A549 (cell line): ENCODE results near the gene PKHD1. TPM values are rescaled to one million over a fixed set of nuclear protein-coding genes. Genes with fewer than 3 reads are reported as not detected.

Experiments used
- ATAC-seq, 2 experiments: fragments of 200-7000 bp in 1 of 2; fragments of >200 bp in 1 of 2; cut with Nextera tagmentation in 1 of 2; cut with Tn5 transposase in 1 of 2; 3 replicates each; pipeline versions ENCODE4 v1.8.0 to v1.9.1; 2018 to 2020; ENCODE audit warnings: mild to moderate bottlenecking in 1 of 2, moderate library complexity in 1 of 2
- CTCF ChIA-PET: fragments of 300-600 bp; sonication (Branson Sonifier 250); formaldehyde crosslinking; extraction: SDS; loops from one replicate; lab custom pipeline; 2021; ENCODE audit warnings: antibody characterized with exemption, inconsistent platforms; lab: Yijun Ruan, JAX
- POLR2A ChIA-PET: fragments of 350-600 bp; formaldehyde crosslinking; extraction: SDS; loops from one replicate; lab custom pipeline; 2021; ENCODE audit warnings: antibody characterized with exemption, inconsistent platforms; lab: Yijun Ruan, JAX
- DNase-seq, 2 experiments: peaks; one replicate each; pipeline versions ENCODE4 v3.0.0 to v3.0.0-alpha.2; 2011 to 2016; ENCODE audit warnings: low read depth in 1 of 2, low spot score in 1 of 2
- FAIRE-seq: peaks from 2 replicates; lab custom pipeline; 2011; peaks lifted over from hg19 to GRCh38; lab: Jason Lieb, UNC
- H3K27ac ChIP-seq, 2 experiments: fragments of >200 bp; sonication (Bioruptor Twin); formaldehyde crosslinking; 3 replicates each; pipeline ENCODE4 v1.5.1; 2016 to 2017
- H3K4me1 ChIP-seq: fragments of >200 bp; sonication (Bioruptor Twin); formaldehyde crosslinking; 3 replicates; pipeline ENCODE4 v1.6.1; 2016
- H3K4me2 ChIP-seq: fragments of >200 bp; sonication (Bioruptor Twin); formaldehyde crosslinking; 3 replicates; pipeline ENCODE4 v1.6.1; 2016
- H3K4me3 ChIP-seq: fragments of >200 bp; sonication (Bioruptor Twin); formaldehyde crosslinking; 3 replicates; pipeline ENCODE4 v1.5.1; 2016
- H3K9me3 ChIP-seq: fragments of >200 bp; sonication (Bioruptor Twin); formaldehyde crosslinking; 3 replicates; pipeline ENCODE4 v1.6.1; 2016
- ATOH8 ChIP-seq: fragments of 250-450 bp; sonication (Bioruptor Pico); IDR thresholded peaks from 2 replicates; pipeline ENCODE4 v1.5.0; 2020; ENCODE audit warnings: low read depth, mild to moderate bottlenecking, moderate library complexity
- CEBPB ChIP-seq, 2 experiments: fragments of >200 bp in 1 of 2; sonication (Bioruptor Twin) in 1 of 2; formaldehyde crosslinking in 1 of 2; IDR thresholded peaks; 2 replicates each; pipeline ENCODE4 v1.6.1; 2012 to 2016
- CHD4 ChIP-seq: fragments of 200-600 bp; sonication (generic); IDR thresholded peaks from 2 replicates; pipeline ENCODE4 v1.6.1; 2016; ENCODE audit warnings: antibody characterized with exemption, mild to moderate bottlenecking, borderline replicate concordance
- E2F6 ChIP-seq: IDR thresholded peaks from 2 replicates; pipeline ENCODE4 v1.6.1; 2012; ENCODE audit warnings: low read depth, borderline replicate concordance
- FOSB ChIP-seq: fragments of 250-450 bp; sonication (Bioruptor Pico); IDR thresholded peaks from 2 replicates; pipeline ENCODE4 v1.5.0; 2020; ENCODE audit warnings: mild to moderate bottlenecking, moderate library complexity
- FOXS1 ChIP-seq: fragments of 250-450 bp; sonication (Bioruptor Pico); IDR thresholded peaks from 2 replicates; pipeline ENCODE4 v1.5.0; 2020; ENCODE audit warnings: mild to moderate bottlenecking, moderate library complexity
- HES2 ChIP-seq: fragments of >200 bp; sonication (Bioruptor Twin); formaldehyde crosslinking; IDR thresholded peaks from 2 replicates; pipeline ENCODE4 v1.6.1; 2016
- HMGXB4 ChIP-seq: fragments of 250-450 bp; sonication (Bioruptor Pico); IDR thresholded peaks from 2 replicates; pipeline ENCODE4 v1.5.0; 2021; ENCODE audit warnings: mild to moderate bottlenecking, moderate library complexity, borderline replicate concordance
- HOXB13 ChIP-seq: fragments of 250-450 bp; sonication (Bioruptor Pico); IDR thresholded peaks from 2 replicates; pipeline ENCODE4 v1.5.0; 2020; ENCODE audit warnings: low read depth, mild to moderate bottlenecking, moderate library complexity
- HOXB5 ChIP-seq: fragments of 250-450 bp; sonication (Bioruptor Pico); IDR thresholded peaks from 2 replicates; pipeline ENCODE4 v1.5.0; 2020; ENCODE audit warnings: mild to moderate bottlenecking, moderate library complexity
- NPAS2 ChIP-seq: fragments of 250-450 bp; sonication (Bioruptor Pico); IDR thresholded peaks from 2 replicates; pipeline ENCODE4 v1.8.0; 2022; ENCODE audit warnings: mild to moderate bottlenecking, moderate library complexity, borderline replicate concordance
- PBX3 ChIP-seq: IDR thresholded peaks from 2 replicates; pipeline ENCODE4 v1.6.1; 2012
- RAD21 ChIP-seq, 2 experiments: fragments of >200 bp in 1 of 2; sonication (Bioruptor Twin) in 1 of 2; formaldehyde crosslinking in 1 of 2; IDR thresholded peaks in 1 of 2; conservative IDR thresholded peaks in 1 of 2; 2 replicates in 1 of 2; 3 replicates in 1 of 2; pipeline ENCODE4 v1.6.1; 2012 to 2018; ENCODE audit warnings: inconsistent platforms in 1 of 2
- RNF2 ChIP-seq: fragments of 200-600 bp; sonication (generic); IDR thresholded peaks from 2 replicates; pipeline ENCODE4 v1.6.1; 2016; ENCODE audit warnings: low read depth, mild to moderate bottlenecking, antibody characterized with exemption, moderate library complexity, borderline replicate concordance
- SREBF2 ChIP-seq: fragments of 450-650 bp; IDR thresholded peaks from 2 replicates; pipeline ENCODE4 v1.6.1; 2014; ENCODE audit warnings: mild to moderate bottlenecking, moderate library complexity
- ZFP36 ChIP-seq: fragments of 450-650 bp; IDR thresholded peaks from 2 replicates; pipeline ENCODE4 v1.6.1; 2014; ENCODE audit warnings: borderline replicate concordance; ENCODE audit not compliant: partially characterized antibody
- ZSCAN20 ChIP-seq: fragments of 250-450 bp; sonication (Bioruptor Pico); IDR thresholded peaks from 2 replicates; pipeline ENCODE4 v1.8.0; 2022; ENCODE audit warnings: mild to moderate bottlenecking, moderate library complexity
- WGBS: methylation state at CpG from one replicate; pipeline ENCODE4 v1.1.6; 2017; ENCODE audit errors: missing lambda C conversion rate; 5-methylcytosine and 5-hydroxymethylcytosine counted together
- polyA plus RNA-seq, 4 experiments: library from polyadenylated mRNA; depleted of rRNA in 3 of 4; stranded (reverse); fragments of >200 nt; fragmentation: RNase III in 1 of 4; extraction: RNeasy Plus Mini Kit Qiagen cat#74134 plus additional on column Dnase treatment in 1 of 4; gene quantifications; 2 replicates in 3 of 4; 3 replicates in 1 of 4; pipeline ENCODE4 v1.2.3, GENCODE V29; 2011 to 2017

The PKHD1 gene
- polyA plus RNA-seq, 2 of the 4 experiments (the other 2 are of a cell fraction) = not detected

- TF ChIP-seq RAD21 (conservative IDR thresholded peaks at IDR 0.05 in 1 of 2, IDR thresholded peaks at IDR 0.05 in 1 of 2) (no peak), RNF2 (no peak), ZFP36 (no peak), ATOH8 (CRISPR knock-in tag) (no peak), HMGXB4 (CRISPR knock-in tag) (no peak), HOXB13 (no peak), HES2 (no peak), FOSB (CRISPR knock-in tag) (no peak)
Observed at GRCh38 chr6:51800603-51801002, 286.8 kb downstream of the PKHD1 start (continued).

- Histone ChIP-seq H3K4me2 (no peak overlapping the region), H3K27ac (no peak overlapping the region), H3K9me3 (no peaks in the 10 kb centered on the region), H3K4me3 (no peak overlapping the region), H3K4me1 (no peaks in the 10 kb centered on the region)
- WGBS = 3% methylated on average over 3 of the region's 3 CpGs
- POLR2A ChIA-PET = no interaction called here
- ATAC-seq = no peak
- TF ChIP-seq NPAS2 (CRISPR knock-in tag) (no peak), E2F6 (no peak), ZSCAN20 (CRISPR knock-in tag) (no peak)
- CTCF ChIA-PET = no interaction called here
- DNase-seq = no peak
- no peak for FAIRE-seq
Observed at GRCh38 chr6:51793393-51793792, 294.0 kb downstream of the PKHD1 start.

- no peak overlapping the region for H3K4me2 ChIP-seq
- POLR2A ChIA-PET = no interaction called here
- H3K4me1 ChIP-seq = no peaks in the 10 kb centered on the region
- CTCF ChIA-PET = no interaction called here
- no peak overlapping the region for H3K4me3 ChIP-seq
- WGBS = 8% methylated on average over 1 of the region's 1 CpG
- H3K27ac ChIP-seq = no peak overlapping the region
- TF ChIP-seq CHD4 (no peak), PBX3 (no peak), SREBF2 (no peak), CEBPB (IDR thresholded peaks at IDR 0.05) (no peak), HOXB5 (CRISPR knock-in tag) (no peak), FOXS1 (no peak)
- TF ChIP-seq, all 56 proteins: peak for 0
- no peak for ATAC-seq
- no peaks in the 10 kb centered on the region for H3K9me3 ChIP-seq
- FAIRE-seq = no peak
- no peak for DNase-seq
Observed at GRCh38 chr6:51792273-51793030, 295.0 kb downstream of the PKHD1 start.
